ENCODE measurements around the gene TNNT1. TPM values are rescaled to one million over a fixed set of nuclear protein-coding genes. Genes with fewer than 3 reads are reported as not detected.
A peak's percentile ranks its signal among the peaks of the same experiment; 100 is the strongest.

The TNNT1 gene
- total RNA-seq, 2 donors from 2014 or later, result 1.3 TPM; not detected in 1

DNA sequence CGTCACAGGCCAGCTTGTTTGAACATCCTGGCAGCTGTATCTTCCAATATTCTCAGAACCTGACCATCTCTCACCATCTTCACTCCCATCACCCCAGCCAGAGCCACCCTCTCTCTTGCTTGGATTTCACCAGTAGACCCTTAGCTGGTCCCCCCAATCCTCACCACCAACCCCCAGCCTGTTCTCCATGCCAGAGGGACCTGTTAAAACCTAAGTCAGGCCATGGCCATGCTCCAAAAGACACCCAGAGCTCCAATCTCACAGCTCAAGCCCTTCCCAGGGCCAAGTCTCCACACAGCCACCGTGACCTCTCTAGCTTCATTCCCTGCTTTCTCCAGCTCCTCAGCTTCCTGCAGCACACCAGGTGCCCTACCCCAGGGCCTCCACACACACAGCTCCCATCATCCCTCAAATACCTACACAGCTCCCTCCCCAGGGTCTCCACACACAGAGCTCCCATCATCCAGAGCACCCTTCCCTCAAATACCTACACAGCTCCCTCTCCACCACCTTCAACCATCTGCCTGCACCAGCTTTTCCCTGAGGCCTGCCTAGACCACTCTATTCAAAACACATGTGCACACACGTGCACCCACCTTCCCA is 59.6 kb downstream of the TNNT1 start:
- no peaks in the 10 kb centered on the region for H3K9me3 Mint-ChIP-seq
- H3K36me3 Mint-ChIP-seq, result peaks cover 7 to 15% of the 10 kb centered on the region in 2 donors
- ATAC-seq (no peak), DNase-seq (ENCODE audit: low spot score in 2 of 2) (no peak)
- H3K27ac Mint-ChIP-seq, result peak overlapping the region in 1 of 2 donors; percentile 4

DNA sequence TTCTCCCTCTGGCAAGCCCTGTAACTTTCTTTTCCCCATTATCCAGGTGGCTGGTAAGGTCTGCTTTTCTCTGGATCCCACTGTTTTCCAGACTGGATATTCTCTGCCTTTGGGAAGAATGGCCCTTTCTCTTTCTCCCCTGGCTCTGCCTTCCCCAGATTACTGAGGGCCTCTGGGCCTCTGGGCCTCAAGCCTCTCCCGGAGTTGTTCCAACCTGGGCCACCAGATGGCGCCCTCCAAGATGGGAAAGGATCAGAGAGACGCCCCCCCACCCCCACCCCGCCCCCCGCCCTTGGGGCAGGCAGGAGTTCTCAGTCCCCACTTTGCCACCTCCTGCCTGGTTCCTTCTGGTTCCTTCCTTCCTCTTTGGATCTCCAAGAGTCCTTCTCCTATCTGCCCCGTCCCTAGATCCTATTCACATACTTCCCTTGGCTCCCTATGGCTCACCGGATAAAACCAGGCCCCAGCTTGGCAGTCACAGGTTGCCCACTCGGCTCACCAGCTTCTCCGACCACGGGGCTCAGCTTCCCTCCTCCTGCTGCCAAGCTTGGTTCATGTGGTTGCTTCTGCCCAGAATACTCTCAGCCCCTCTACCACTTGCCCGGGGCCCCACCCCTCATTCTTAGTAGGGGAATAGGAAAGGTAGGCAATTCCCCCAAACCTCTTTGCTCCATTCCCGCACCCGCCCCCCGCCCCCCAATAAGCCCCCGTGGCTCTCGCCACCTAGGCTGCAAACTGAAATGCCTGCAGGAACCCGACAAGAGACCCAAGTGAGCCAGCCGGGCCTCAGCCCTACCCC is 60.3 kb downstream of the TNNT1 start:
- H3K27ac Mint-ChIP-seq, result no peak overlapping the region
- DNase-seq (ENCODE audit: low spot score in 2 of 2) (peak in 1 of 2 donors; percentile 94), ATAC-seq (peak; percentile 28 to 47)
- peaks cover 7 to 15% of the 10 kb centered on the region in 2 donors for H3K36me3 Mint-ChIP-seq
- H3K9me3 Mint-ChIP-seq, result no peaks in the 10 kb centered on the region

DNA sequence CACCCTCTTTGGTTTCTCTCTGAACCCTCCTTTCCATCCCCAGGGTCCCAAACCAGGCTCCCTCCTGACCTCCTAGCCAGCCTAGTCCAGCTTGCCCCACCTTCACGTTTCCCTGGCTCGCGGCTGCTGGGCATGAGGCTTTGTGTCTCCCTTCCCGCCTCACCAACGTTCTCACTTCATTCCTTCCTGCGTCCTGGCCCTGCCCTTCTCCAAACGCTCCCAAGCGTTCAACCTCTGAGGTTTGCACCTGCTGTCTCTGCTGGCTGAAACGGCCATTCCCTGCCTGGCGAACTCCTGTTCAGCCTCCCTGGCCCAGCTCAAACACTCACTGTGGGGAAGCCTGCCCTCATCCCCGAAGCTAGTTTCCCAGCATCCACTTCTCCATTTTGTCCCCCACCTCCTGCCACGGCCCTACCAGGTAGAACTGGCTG is 61.0 kb downstream of the TNNT1 start:
- no peaks in the 10 kb centered on the region for H3K9me3 Mint-ChIP-seq
- ATAC-seq (no peak), DNase-seq (ENCODE audit: low spot score in 2 of 2) (no peak)
- peak overlapping the region in 1 of 2 donors; percentile 92 for H3K27ac Mint-ChIP-seq
- peaks cover 7 to 17% of the 10 kb centered on the region in 2 donors for H3K36me3 Mint-ChIP-seq

DNA sequence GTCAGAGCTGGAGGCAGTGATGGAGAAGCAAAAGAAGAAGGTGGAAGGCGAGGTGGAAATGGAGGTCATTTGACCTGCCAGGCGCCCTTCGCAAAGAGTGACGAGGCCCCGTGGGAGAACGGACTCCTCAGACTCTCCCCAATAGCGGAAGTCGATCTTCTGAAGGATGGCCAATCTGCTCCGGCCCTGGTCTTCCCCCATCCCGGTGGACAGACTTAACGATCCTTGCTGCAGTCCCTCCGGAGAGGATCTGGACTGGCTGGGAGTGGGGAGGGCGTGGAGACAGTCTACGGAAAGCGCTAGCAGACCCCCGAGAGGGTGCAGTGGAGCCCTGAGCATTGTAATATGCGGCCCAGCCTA is 61.5 kb downstream of the TNNT1 start:
- ATAC-seq, result peak in 1 of 2 donors; percentile 4
- no peak overlapping the region for H3K27ac Mint-ChIP-seq
- DNase-seq (ENCODE audit: low spot score in 2 of 2), result no peak
- H3K9me3 Mint-ChIP-seq, result peaks cover 0 to 3% of the 10 kb centered on the region in 2 donors
- H3K36me3 Mint-ChIP-seq, result peaks cover 7 to 22% of the 10 kb centered on the region in 2 donors

DNA sequence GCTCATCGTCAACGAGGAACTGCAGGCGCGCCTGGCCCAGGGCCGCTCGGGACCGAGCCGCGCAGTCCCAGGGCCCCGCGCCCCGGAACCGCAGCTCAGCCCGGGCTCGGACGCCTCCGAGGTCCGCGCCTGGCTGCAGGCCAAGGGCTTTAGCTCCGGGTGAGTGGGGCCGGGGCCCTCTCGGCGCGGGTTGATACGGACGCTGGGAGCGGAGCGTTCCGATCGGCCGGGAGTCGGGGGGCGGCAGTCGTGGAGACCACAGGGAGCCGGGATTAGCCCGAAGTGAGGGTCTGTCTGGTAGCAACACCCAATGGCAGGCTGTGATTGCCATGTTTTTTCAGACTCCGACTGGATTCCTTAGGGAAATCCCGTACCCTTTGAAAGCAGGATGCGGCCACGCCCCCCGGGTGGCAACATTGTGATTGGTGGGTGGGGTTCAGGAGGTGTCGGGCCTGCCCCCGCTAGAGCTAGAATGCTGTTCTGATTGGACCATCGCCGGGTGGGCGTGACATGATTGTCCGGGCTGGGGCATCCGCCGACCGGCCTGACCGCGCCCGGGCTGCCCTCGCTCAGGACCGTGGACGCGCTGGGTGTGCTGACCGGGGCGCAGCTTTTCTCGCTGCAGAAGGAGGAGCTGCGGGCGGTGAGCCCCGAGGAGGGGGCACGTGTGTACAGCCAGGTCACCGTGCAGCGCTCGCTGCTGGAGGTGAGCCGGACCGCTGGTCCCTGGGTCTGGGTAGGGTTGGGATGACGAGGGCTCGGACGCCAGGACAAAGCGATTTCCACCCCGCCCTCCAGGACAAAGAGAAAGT is 62.1 kb downstream of the TNNT1 start:
- Mint-ChIP-seq H3K36me3 (peaks cover 7 to 25% of the 10 kb centered on the region in 2 donors), H3K9me3 (peaks cover 0 to 5% of the 10 kb centered on the region in 2 donors), H3K27ac (no peak overlapping the region)
- DNase-seq (ENCODE audit: low spot score in 2 of 2) (peak in 1 of 2 donors; percentile 55), ATAC-seq (peak; percentile 67 to 77)

DNA sequence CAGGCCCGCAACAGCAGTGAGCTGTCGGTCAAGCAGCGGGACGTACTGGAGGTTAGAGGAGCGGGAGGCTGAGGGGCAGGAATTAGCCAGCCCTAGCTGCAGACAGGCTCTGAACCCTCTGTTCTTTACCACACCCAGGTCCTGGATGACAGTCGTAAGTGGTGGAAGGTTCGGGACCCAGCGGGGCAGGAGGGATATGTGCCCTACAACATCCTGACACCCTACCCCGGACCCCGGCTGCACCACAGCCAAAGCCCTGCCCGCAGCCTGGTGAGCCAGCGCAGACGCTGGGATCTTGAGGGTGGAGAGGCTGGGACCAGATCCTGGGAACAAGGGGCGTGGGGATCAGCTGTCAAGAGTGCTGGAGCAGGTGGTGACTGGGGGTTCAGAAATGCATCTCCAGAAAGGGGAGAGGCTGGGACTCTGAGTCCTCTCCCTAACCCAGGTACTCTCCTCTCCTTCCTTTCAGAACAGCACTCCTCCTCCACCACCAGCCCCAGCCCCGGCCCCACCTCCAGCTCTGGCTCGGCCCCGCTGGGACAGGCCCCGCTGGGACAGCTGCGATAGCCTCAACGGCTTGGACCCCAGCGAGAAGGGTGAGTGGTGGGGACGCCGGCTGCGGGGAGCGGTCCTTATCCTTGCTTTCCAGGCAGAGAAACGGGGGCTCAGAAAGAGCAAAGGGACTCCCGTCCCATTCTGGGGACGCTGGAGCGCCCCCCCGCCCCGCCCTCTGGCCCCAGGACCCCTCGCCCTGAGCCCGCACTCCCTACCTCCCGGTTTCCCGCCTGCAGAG is 62.9 kb downstream of the TNNT1 start:
- no peak for ATAC-seq
- H3K36me3 Mint-ChIP-seq, result peaks cover 7 to 25% of the 10 kb centered on the region in 2 donors
- DNase-seq (ENCODE audit: low spot score in 2 of 2), result no peak
- no peak overlapping the region for H3K27ac Mint-ChIP-seq
- H3K9me3 Mint-ChIP-seq, result peaks cover 0 to 5% of the 10 kb centered on the region in 2 donors

DNA sequence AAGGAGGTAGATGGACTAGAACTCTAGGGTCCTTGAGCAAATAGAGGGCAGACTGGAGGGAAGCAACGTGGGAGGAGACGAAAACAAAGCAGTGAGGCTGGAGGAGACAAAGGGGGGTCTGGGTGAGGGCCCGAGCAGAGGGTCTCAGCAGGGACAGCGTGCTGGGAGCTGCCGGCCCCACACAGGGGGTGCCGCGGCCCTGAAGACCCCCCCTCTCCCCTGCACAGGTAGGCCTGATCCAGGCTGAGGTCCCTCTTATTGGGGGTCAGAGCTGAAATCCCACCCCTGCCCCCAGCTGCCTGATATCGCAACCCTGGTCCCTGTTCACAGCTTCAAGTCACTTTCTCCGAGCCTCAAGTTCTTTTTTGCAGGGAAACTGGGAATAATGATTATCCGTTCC is 64.6 kb downstream of the TNNT1 start:
- H3K27ac Mint-ChIP-seq, result no peak overlapping the region
- H3K9me3 Mint-ChIP-seq, result peaks cover 5 to 6% of the 10 kb centered on the region in 2 donors
- H3K36me3 Mint-ChIP-seq, result peaks cover 12 to 21% of the 10 kb centered on the region in 2 donors
- DNase-seq (ENCODE audit: low spot score in 2 of 2) (no peak), ATAC-seq (no peak)

DNA sequence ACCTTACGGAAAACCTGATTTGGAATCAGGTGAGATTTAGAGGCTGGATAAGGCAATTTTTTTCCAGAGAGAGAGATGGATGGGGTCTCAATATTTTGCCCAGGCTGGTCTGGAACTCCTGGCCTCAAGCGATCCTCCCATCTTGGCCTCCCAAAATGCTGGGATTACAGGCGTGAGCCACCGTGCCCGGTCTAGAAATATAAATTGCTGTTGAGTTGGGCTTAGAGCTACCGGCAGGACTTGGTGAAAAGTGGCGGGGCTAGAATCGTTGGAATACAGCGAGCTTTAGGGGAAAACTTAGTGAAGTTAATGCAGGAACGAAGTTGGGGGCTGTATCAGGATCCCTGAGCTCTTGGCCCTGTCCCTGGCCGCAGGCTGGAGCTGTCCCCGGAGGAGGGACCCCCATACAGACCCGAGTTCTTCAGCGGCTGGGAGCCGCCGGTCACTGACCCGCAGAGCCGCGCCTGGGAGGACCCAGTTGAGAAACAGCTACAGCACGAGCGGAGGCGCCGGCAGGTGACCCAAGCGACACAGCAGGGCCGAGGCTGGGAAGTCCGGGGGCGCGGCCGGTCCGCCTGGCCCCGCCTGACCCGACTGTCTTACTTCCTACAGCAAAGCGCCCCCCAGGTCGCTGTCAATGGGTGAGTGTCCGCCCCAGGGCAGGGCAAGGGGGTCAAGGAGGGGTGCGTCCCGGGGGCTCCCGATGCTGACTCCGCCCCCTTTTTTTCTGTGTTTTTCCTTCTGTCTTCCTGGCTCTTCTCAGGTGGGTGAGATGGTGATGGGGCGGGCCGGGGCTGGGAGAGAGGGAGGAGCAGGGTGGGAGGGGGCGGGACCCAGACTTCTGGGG is 65.8 kb downstream of the TNNT1 start:
- DNase-seq (ENCODE audit: low spot score in 2 of 2) (no peak), ATAC-seq (no peak)
- Mint-ChIP-seq H3K9me3 (peaks cover 5 to 9% of the 10 kb centered on the region in 2 donors), H3K27ac (no peak overlapping the region), H3K36me3 (peaks cover 7 to 20% of the 10 kb centered on the region in 2 donors)

Other genes with a start within 250 kb of the TNNT1 start
- under 1 TPM; 0.61 to 0.89 TPM for gene NCR1, start 243.1 kb downstream of the TNNT1 start, total RNA-seq
- not detected for gene NLRP7, start 201.7 kb downstream of the TNNT1 start, total RNA-seq
- 1 to 10 TPM; 2.3 to 7.0 TPM for gene NLRP2, start 182.8 kb downstream of the TNNT1 start, total RNA-seq
- under 1 TPM in 1 of 2 donors, not detected in 1; 0.75 TPM for gene GP6, start 110.9 kb downstream of the TNNT1 start, total RNA-seq
- 10 to 100 TPM; 15.9 to 16.0 TPM for gene RDH13, start 86.1 kb downstream of the TNNT1 start, total RNA-seq
- gene EPS8L1, start 73.3 kb downstream of the TNNT1 start, total RNA-seq, result 1 to 10 TPM; 1.2 to 2.6 TPM
- gene PPP1R12C, start 31.6 kb downstream of the TNNT1 start, total RNA-seq, result 10 to 100 TPM; 52.7 to 76.5 TPM
- not detected for gene TNNI3, start 8.5 kb upstream of the TNNT1 start, total RNA-seq
- under 1 TPM; 0.55 to 0.95 TPM for gene DNAAF3, start 17.4 kb upstream of the TNNT1 start, total RNA-seq
- gene SYT5, start 31.1 kb upstream of the TNNT1 start, total RNA-seq, result not detected
- under 1 TPM in 1 of 2 donors, not detected in 1; 0.19 TPM for gene PTPRH, start 60.3 kb upstream of the TNNT1 start, total RNA-seq
- 1 to 10 TPM; 7.7 to 8.1 TPM for gene TMEM86B, start 79.6 kb upstream of the TNNT1 start, total RNA-seq
- gene PPP6R1, start 109.8 kb upstream of the TNNT1 start, total RNA-seq, result 100 to 1,000 TPM; 160 to 225 TPM
- 10 to 100 TPM; 24.9 to 40.8 TPM for gene HSPBP1, start 130.9 kb upstream of the TNNT1 start, total RNA-seq
- gene BRSK1, start 134.8 kb upstream of the TNNT1 start, total RNA-seq, result 1 to 10 TPM; 6.7 to 8.4 TPM
- not detected for gene TMEM150B, start 176.1 kb upstream of the TNNT1 start, total RNA-seq
- 10 to 100 TPM; 30.7 to 56.2 TPM for gene KMT5C, start 190.7 kb upstream of the TNNT1 start, total RNA-seq
- under 1 TPM; 0.39 to 0.95 TPM for gene COX6B2, start 205.5 kb upstream of the TNNT1 start, total RNA-seq
- not detected for gene GARIN5B, start 214.1 kb upstream of the TNNT1 start, total RNA-seq
- under 1 TPM in 1 of 2 donors, not detected in 1; 0.32 TPM for gene IL11, start 221.3 kb upstream of the TNNT1 start, total RNA-seq
- gene TMEM190, start 227.6 kb upstream of the TNNT1 start, total RNA-seq, result not detected
- gene TMEM238, start 235.1 kb upstream of the TNNT1 start, total RNA-seq, result 1 to 10 TPM; 4.5 to 7.8 TPM
- gene RPL28, start 236.7 kb upstream of the TNNT1 start, total RNA-seq, result 1,000 to 10,000 TPM; 2,540 to 2,693 TPM